Ovary (tissue), 9 donors: Measurements from ENCODE around the gene GJE1. TPM values are rescaled to one million over a fixed set of nuclear protein-coding genes. Genes with fewer than 3 reads are reported as not detected.

Source experiments
- DNase-seq, 5 donors: peaks; one replicate each; pipeline ENCODE4 v3.0.0-alpha.2; 2019 to 2020
- H3K27ac ChIP-seq, 2 donors: fragments of 200-600 bp; one replicate each; pipeline versions ENCODE4 v1.5.1 to v1.8.0; 2019 to 2022
- H3K27me3 ChIP-seq: fragments of 200-600 bp; one replicate; pipeline ENCODE4 v1.8.0; 2022
- H3K36me3 ChIP-seq: fragments of 200-600 bp; sonication (generic); one replicate; pipeline ENCODE4 v1.5.1; 2019
- H3K4me1 ChIP-seq: one replicate; pipeline ENCODE4 v1.8.1; 2013; ENCODE audit warnings: mild to moderate bottlenecking, moderate library complexity; ENCODE audit not compliant: insufficient read depth
- H3K4me3 ChIP-seq: fragments of 200-600 bp; sonication (generic); one replicate; pipeline ENCODE4 v1.5.1; 2017
- H3K9me3 ChIP-seq, 2 donors: fragments of 200-600 bp in 1 of 2; sonication (generic) in 1 of 2; one replicate each; pipeline versions ENCODE4 v1.5.1 to v1.8.1; 2013 to 2019; ENCODE audit warnings: mild to moderate bottlenecking in 1 of 2, moderate library complexity in 1 of 2
- EP300 ChIP-seq: sonication (generic); formaldehyde crosslinking; IDR thresholded peaks from one replicate; pipeline ENCODE4 v1.6.1; 2017; ENCODE audit warnings: antibody characterized with exemption
- POLR2A ChIP-seq: fragments of 450-650 bp; IDR thresholded peaks from one replicate; pipeline ENCODE4 v1.6.1; 2017; ENCODE audit warnings: antibody characterized with exemption, mild to moderate bottlenecking, moderate library complexity
- WGBS, 3 donors: extraction: QIAGEN DNeasy Blood & Tissue Kit in 1 of 3; methylation state at CpG; one replicate each; pipeline versions ENCODE4 v1.1.5 to v1.1.7; 2013 to 2017; 5-methylcytosine and 5-hydroxymethylcytosine counted together
- intact Hi-C, 4 donors: fragments of 100-400 bp; cut with DNase I; formaldehyde crosslinking; loops; one replicate each; pipeline versions ENCODE4 v1.11.0 to v1.15.1; 2022 to 2023
- polyA plus RNA-seq, 2 donors: library from polyadenylated mRNA; stranded (reverse); fragments of 200-250 nt in 1 of 2; fragments of 350-450 nt in 1 of 2; fragmentation: Illumina TruSeq in 1 of 2; extraction: RNeasy Lipid Tissue Mini Kit (QIAGEN cat#74804) in 1 of 2; gene quantifications; one replicate each; pipeline ENCODE4 v1.2.3, GENCODE V29; 2013 to 2014
- total RNA-seq, 7 donors: library from RNA; depleted of rRNA in 2 of 7; stranded (reverse); fragments of >200 nt in 2 of 7; fragmentation: NEBNext Ultra II Directional in 3 of 7; extraction: Animal tissue kit (Norgen Biotek cat#: 25700) in 3 of 7; gene quantifications; one replicate each; pipeline versions ENCODE4 v1.1.0 to v1.2.4, GENCODE V29; 2016 to 2023
- TF ChIP-seq, protein P1 (sequence below), 3 donors: fragments of 450-650 bp in 2 of 3; fragments of 200-600 bp in 1 of 3; IDR thresholded peaks; one replicate each; pipeline versions ENCODE4 v1.5.1 to v1.8.0; 2016 to 2022; ENCODE audit warnings: antibody characterized with exemption in 3 of 3, mild to moderate bottlenecking in 1 of 3
- donor health status: DM: no; HTN: no; CAD: no; lungs with moderate emphysema.
- donor health status: DM: no; HTN: no; CAD: no.
- donor health status: Bipolar disorder and iron deficiency.
- donor health status: DM: yes; HTN: yes; CAD: no.
- donor health status: DM: no; HTN: no; CAD: no.
- donor health status: DM: yes; HTN: yes; CAD: no.

GJE1 gene
- total and polyA plus RNA-seq, 9 donors: not detected

DNA sequence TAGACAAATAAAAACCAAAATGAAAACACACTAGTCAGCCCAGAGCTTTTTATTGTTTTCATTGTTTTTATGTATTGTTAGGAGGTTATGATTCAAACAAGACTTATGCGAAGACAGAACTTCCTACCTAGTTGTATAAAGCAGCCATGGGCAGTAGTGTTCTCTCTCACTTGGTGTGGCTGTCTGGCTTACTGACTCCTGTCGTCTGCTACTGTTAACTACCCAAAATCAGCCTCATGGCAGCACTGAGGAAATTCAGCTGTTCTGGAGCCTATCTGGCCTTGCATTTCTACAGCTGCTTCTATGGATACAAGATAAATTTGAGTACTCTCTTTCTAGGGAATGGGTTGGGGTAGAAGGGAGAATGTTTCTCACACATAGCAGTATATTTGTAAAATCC, 34.8 kb downstream of the GJE1 start:
- no peak overlapping the region for H3K4me3 ChIP-seq
- TF ChIP-seq EP300: no peak
- TF ChIP-seq POLR2A: no peak
- TF ChIP-seq, protein P1, sequence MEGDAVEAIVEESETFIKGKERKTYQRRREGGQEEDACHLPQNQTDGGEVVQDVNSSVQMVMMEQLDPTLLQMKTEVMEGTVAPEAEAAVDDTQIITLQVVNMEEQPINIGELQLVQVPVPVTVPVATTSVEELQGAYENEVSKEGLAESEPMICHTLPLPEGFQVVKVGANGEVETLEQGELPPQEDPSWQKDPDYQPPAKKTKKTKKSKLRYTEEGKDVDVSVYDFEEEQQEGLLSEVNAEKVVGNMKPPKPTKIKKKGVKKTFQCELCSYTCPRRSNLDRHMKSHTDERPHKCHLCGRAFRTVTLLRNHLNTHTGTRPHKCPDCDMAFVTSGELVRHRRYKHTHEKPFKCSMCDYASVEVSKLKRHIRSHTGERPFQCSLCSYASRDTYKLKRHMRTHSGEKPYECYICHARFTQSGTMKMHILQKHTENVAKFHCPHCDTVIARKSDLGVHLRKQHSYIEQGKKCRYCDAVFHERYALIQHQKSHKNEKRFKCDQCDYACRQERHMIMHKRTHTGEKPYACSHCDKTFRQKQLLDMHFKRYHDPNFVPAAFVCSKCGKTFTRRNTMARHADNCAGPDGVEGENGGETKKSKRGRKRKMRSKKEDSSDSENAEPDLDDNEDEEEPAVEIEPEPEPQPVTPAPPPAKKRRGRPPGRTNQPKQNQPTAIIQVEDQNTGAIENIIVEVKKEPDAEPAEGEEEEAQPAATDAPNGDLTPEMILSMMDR (IDR thresholded peaks at IDR 0.05): no peak
- no peaks in the 10 kb centered on the region for H3K4me1 ChIP-seq
- no peaks in the 10 kb centered on the region for H3K27me3 ChIP-seq
- WGBS, 3 donors: 24 to 42% (median 33%) methylated on average over 2 of the region's 2 CpGs
- intact Hi-C loops: no loop called here
- DNase-seq: no peak
- no peaks in the 10 kb centered on the region for H3K9me3 ChIP-seq
- H3K36me3 ChIP-seq: no peaks in the 10 kb centered on the region
- H3K27ac ChIP-seq: no peak overlapping the region

DNA sequence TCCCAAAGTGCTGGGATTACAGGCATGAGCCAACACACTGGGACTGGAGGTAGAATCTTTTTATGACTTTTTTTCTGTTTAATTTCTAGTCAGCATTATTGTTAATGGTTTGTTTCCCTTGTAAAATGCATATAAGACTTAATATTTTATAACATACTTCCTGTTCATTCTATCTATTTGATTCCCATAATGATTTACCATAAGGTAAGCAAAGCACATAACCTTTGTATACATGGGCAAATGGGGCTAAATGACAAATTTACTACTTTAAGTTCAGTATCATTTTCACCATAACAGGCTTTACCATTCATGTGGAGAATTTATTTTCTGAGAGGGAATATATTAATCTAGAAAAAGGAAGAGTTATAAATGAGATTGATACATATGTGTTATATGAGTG, 38.6 kb downstream of the GJE1 start:
- Histone ChIP-seq H3K4me3 (no peak overlapping the region), H3K9me3 (no peaks in the 10 kb centered on the region), H3K4me1 (no peaks in the 10 kb centered on the region), H3K27me3 (no peaks in the 10 kb centered on the region), H3K27ac (no peak overlapping the region), H3K36me3 (no peaks in the 10 kb centered on the region)
- TF ChIP-seq POLR2A (no peak), EP300 (no peak)
- TF ChIP-seq, protein P1 (IDR thresholded peaks at IDR 0.05): no peak
- no peak for DNase-seq
- intact Hi-C loops: no loop called here

DNA sequence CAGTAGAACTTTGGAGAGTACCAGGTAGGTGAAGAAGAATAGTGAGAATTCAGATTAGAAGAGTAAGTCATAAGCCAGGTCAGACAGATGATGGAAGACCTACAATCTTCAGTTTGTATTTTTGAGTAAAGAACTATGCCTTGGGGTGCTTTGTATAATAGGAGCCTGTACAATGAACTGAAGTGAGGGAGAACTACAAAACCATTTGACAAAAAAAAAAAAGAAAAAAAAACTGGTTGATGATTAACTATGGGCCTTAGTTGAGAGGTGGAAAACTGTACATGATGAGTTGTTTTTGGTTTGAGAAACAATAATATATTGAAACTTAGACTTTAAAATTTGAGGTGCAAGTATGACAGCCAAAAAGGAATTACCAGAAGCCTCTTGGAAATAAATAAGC, 40.0 kb downstream of the GJE1 start:
- no peak for DNase-seq
- no peaks in the 10 kb centered on the region for H3K36me3 ChIP-seq

DNA sequence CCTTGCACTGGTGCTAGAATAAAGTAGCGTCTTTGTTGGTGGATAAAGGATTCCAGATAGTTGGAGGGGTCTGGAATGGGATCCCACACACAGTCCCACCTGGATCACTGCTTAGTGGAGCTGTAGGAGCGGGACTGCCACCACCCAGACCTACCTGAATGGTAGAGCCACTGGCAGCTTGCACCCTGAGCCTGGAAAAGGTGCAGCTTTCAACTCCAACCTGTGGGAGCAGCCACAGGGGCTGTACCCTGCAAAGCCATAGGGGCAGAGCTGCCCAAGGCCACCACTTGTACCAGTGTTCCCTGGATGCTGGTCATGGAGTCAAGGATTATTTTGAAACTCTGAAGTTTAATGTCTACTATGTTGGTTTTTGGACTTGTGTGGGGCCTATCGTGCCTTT, 41.3 kb downstream of the GJE1 start:
- TF ChIP-seq EP300: no peak
- no peak for TF ChIP-seq POLR2A
- TF ChIP-seq, protein P1 (IDR thresholded peaks at IDR 0.05): no peak
- intact Hi-C loops: no loop called here

More for the DNA sequence above, 40.0 kb downstream of the GJE1 start:
- intact Hi-C loops: no loop called here
- H3K27ac ChIP-seq: no peak overlapping the region
- H3K9me3 ChIP-seq: no peaks in the 10 kb centered on the region
- H3K4me3 ChIP-seq: no peak overlapping the region
- no peaks in the 10 kb centered on the region for H3K27me3 ChIP-seq
- H3K4me1 ChIP-seq: no peaks in the 10 kb centered on the region
- TF ChIP-seq POLR2A: no peak
- TF ChIP-seq, protein P1 (IDR thresholded peaks at IDR 0.05): no peak
- TF ChIP-seq EP300: no peak

DNA sequence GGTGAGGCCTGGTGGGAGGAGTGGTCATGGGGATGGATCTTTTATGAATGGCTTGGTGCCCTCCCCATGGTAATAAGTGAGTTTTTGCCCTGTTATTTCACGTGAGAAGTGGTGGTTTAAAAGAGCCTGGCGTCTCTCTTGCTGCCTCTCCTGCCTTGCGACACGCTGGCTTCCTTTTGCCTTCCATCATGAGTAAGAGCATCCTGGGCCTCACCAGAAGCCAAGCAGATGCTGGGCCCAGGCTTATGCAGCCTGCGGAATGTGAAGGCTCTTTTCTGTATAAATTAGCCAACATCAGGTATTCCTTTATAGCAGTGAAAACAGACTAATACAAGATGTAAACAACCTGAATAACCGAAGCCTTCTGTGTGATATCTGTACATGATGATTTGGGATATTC, 42.0 kb downstream of the GJE1 start:
- no peaks in the 10 kb centered on the region for H3K9me3 ChIP-seq
- TF ChIP-seq, protein P1 (IDR thresholded peaks at IDR 0.05): no peak
- TF ChIP-seq EP300: no peak
- no peak for TF ChIP-seq POLR2A
- no peaks in the 10 kb centered on the region for H3K4me1 ChIP-seq
- intact Hi-C loops: no loop called here
- 95 to 97% (median 96%) methylated on average over 6 of the region's 6 CpGs for WGBS, 3 donors
- no peaks in the 10 kb centered on the region for H3K36me3 ChIP-seq
- H3K27me3 ChIP-seq: no peaks in the 10 kb centered on the region
- H3K27ac ChIP-seq: no peak overlapping the region
- DNase-seq: no peak
- H3K4me3 ChIP-seq: no peak overlapping the region

More for the DNA sequence above, 41.3 kb downstream of the GJE1 start:
- no peaks in the 10 kb centered on the region for H3K4me1 ChIP-seq
- H3K27me3 ChIP-seq: no peaks in the 10 kb centered on the region
- no peak for DNase-seq
- no peaks in the 10 kb centered on the region for H3K36me3 ChIP-seq
- WGBS, 3 donors: 94 to 100% (median 95%) methylated on average over 3 of the region's 3 CpGs
- H3K4me3 ChIP-seq: no peak overlapping the region
- no peak overlapping the region for H3K27ac ChIP-seq
- no peaks in the 10 kb centered on the region for H3K9me3 ChIP-seq
